Gastrocnemius medialis (tissue), 4 donors: Measurements from ENCODE around the gene MAPK8IP3. TPM values are rescaled to one million over a fixed set of nuclear protein-coding genes. Genes with fewer than 3 reads are reported as not detected.

Experiments
- ATAC-seq, 2 donors: fragments of 150-250 bp; one replicate each; pipeline ENCODE4 v1.9.1; 2016
- DNase-seq, 2 donors: peaks; one replicate each; pipeline ENCODE4 v3.0.0-alpha.2; 2019
- H3K27ac ChIP-seq, 4 donors: fragments of 200-600 bp; sonication (generic); 1 replicate in 1 of 4; 2 replicates in 3 of 4; pipeline ENCODE4 v1.5.1; 2016 to 2018; ENCODE audit warnings: mild to moderate bottlenecking in 2 of 4, moderate library complexity in 1 of 4
- H3K27me3 ChIP-seq, 3 donors: fragments of 200-600 bp; sonication (generic) in 2 of 3; 1 replicate in 1 of 3; 2 replicates in 2 of 3; pipeline versions ENCODE4 v1.5.1 to v1.6.0; 2016 to 2019; ENCODE audit warnings: mild to moderate bottlenecking in 1 of 3, moderate library complexity in 1 of 3
- H3K36me3 ChIP-seq, 2 donors: fragments of 200-600 bp; sonication (generic) in 1 of 2; one replicate each; pipeline ENCODE4 v1.5.1; 2017 to 2018
- H3K4me1 ChIP-seq, 2 donors: fragments of 200-600 bp; sonication (generic) in 1 of 2; one replicate each; pipeline ENCODE4 v1.5.1; 2016 to 2017; ENCODE audit warnings: mild to moderate bottlenecking in 2 of 2
- H3K4me3 ChIP-seq, 4 donors: fragments of 200-600 bp; sonication (generic) in 3 of 4; 1 replicate in 1 of 4; 2 replicates in 3 of 4; pipeline ENCODE4 v1.5.1; 2016 to 2019; ENCODE audit warnings: mild to moderate bottlenecking in 2 of 4
- H3K9me3 ChIP-seq, 3 donors: fragments of 200-600 bp; sonication (generic) in 2 of 3; 1 replicate in 1 of 3; 2 replicates in 2 of 3; pipeline ENCODE4 v1.5.1; 2016 to 2019
- CTCF ChIP-seq, 5 experiments: fragments of 450-650 bp in 3 of 5; fragments of 200-600 bp in 2 of 5; sonication (generic) in 2 of 5; IDR thresholded peaks in 4 of 5; conservative IDR thresholded peaks in 1 of 5; 1 replicate in 4 of 5; 2 replicates in 1 of 5; pipeline ENCODE4 v1.5.1; 2016 to 2019; ENCODE audit warnings: antibody characterized with exemption in 5 of 5, mild to moderate bottlenecking in 3 of 5, moderate library complexity in 3 of 5
- POLR2A ChIP-seq, 2 donors: fragments of 450-650 bp; IDR thresholded peaks; one replicate each; pipeline ENCODE4 v1.6.1; 2017; ENCODE audit warnings: antibody characterized with exemption in 2 of 2, mild to moderate bottlenecking in 2 of 2, moderate library complexity in 2 of 2
- in situ Hi-C, 4 donors: fragments of 200-750 bp; cut with MboI; loops; one replicate each; pipeline versions ENCODE4 v1.15.0 to v1.8.0; 2017; ENCODE audit warnings: low sequenced_read_pairs in 4 of 4
- intact Hi-C: fragments of 100-400 bp; cut with DNase I; formaldehyde crosslinking; loops from one replicate; pipeline ENCODE4 v1.15.1; 2023; ENCODE audit warnings: low total_unique reads
- total RNA-seq, 4 donors: library from RNA; depleted of rRNA; stranded (reverse); fragments of >200 nt; gene quantifications; one replicate each; pipeline versions ENCODE4 v1.1.0 to v1.2.3, GENCODE V29; 2016

The MAPK8IP3 gene
- total RNA-seq, 4 donors from 2014 or later, result 6.5 to 22.6 (median 13.9) TPM

- Histone ChIP-seq H3K27me3 (no peaks in the 10 kb centered on the region), H3K9me3 (no peaks in the 10 kb centered on the region), H3K36me3 (peaks cover 0 to 25% of the 10 kb centered on the region in 2 donors), H3K4me1 (no peaks in the 10 kb centered on the region), H3K4me3 (no peak overlapping the region), H3K27ac (no peak overlapping the region)
- in situ Hi-C loops, result no loop called here
- TF ChIP-seq CTCF (IDR thresholded peaks at IDR 0.05 in 4 of 5, conservative IDR thresholded peaks at IDR 0.05 in 1 of 5) (no peak), POLR2A (IDR thresholded peaks at IDR 0.05) (no peak)
- DNase-seq (no peak), ATAC-seq (no peak)
- intact Hi-C loops, result no loop called here
These were observed 34.9 kb downstream of the MAPK8IP3 start for GRCh38 chr16:1740781-1741490.

- no peak overlapping the region for H3K27ac ChIP-seq
- no peak overlapping the region for H3K4me3 ChIP-seq
- peaks cover 0 to 26% of the 10 kb centered on the region in 2 donors for H3K36me3 ChIP-seq
- intact Hi-C loops, result no loop called here
- no peaks in the 10 kb centered on the region for H3K27me3 ChIP-seq
- ATAC-seq, result no peak
- in situ Hi-C loops, result no loop called here
- no peaks in the 10 kb centered on the region for H3K9me3 ChIP-seq
- no peak for DNase-seq
- no peaks in the 10 kb centered on the region for H3K4me1 ChIP-seq
- TF ChIP-seq POLR2A (IDR thresholded peaks at IDR 0.05) (no peak), CTCF (IDR thresholded peaks at IDR 0.05 in 4 of 5, conservative IDR thresholded peaks at IDR 0.05 in 1 of 5) (no peak)
These were observed 35.7 kb downstream of the MAPK8IP3 start for GRCh38 chr16:1741553-1742165.

- in situ Hi-C loops, result no loop called here
- Histone ChIP-seq H3K27me3 (no peaks in the 10 kb centered on the region), H3K4me3 (no peak overlapping the region), H3K4me1 (no peaks in the 10 kb centered on the region), H3K36me3 (peaks cover 0 to 46% of the 10 kb centered on the region in 2 donors), H3K9me3 (no peaks in the 10 kb centered on the region), H3K27ac (no peak overlapping the region)
- TF ChIP-seq POLR2A (IDR thresholded peaks at IDR 0.05) (no peak), CTCF (IDR thresholded peaks at IDR 0.05 in 4 of 5, conservative IDR thresholded peaks at IDR 0.05 in 1 of 5) (no peak)
- ATAC-seq (no peak), DNase-seq (no peak)
- intact Hi-C loops, result no loop called here
These were observed 37.7 kb downstream of the MAPK8IP3 start for GRCh38 chr16:1743376-1744337.

GRCh38 chr16:1744338-1744840, 38.4 kb downstream of the MAPK8IP3 start:
- no peaks in the 10 kb centered on the region for H3K27me3 ChIP-seq
- no peak overlapping the region for H3K27ac ChIP-seq
- DNase-seq, result no peak
- no peaks in the 10 kb centered on the region for H3K9me3 ChIP-seq
- H3K36me3 ChIP-seq, result peaks cover 0 to 53% of the 10 kb centered on the region in 2 donors
- H3K4me1 ChIP-seq, result no peaks in the 10 kb centered on the region
- intact Hi-C loops (no loop called here), in situ Hi-C loops (no loop called here)
- H3K4me3 ChIP-seq, result no peak overlapping the region
- no peak for TF ChIP-seq CTCF (IDR thresholded peaks at IDR 0.05 in 4 of 5, conservative IDR thresholded peaks at IDR 0.05 in 1 of 5)
- TF ChIP-seq POLR2A (IDR thresholded peaks at IDR 0.05), result no peak
- no peak for ATAC-seq
